H9 (cell line): ENCODE measurements around the gene UNC5A. TPM values are rescaled to one million over a fixed set of nuclear protein-coding genes. Genes with fewer than 3 reads are reported as not detected.

ENCODE experiments used
- DNase-seq: peaks from one replicate; pipeline ENCODE4 v3.0.0-alpha.2; 2017
- H2AFZ ChIP-seq: one replicate; pipeline ENCODE4 v1.6.1; 2013; ENCODE audit warnings: mild to moderate bottlenecking, low read length, control low read depth, moderate library complexity
- H2AK5ac ChIP-seq: 2 replicates; pipeline ENCODE4 v1.6.1; 2013; ENCODE audit warnings: low read length, control low read depth, mixed read lengths; ENCODE audit not compliant: insufficient read length
- H2BK120ac ChIP-seq: one replicate; pipeline ENCODE4 v1.6.1; 2013; ENCODE audit warnings: low read depth, mild to moderate bottlenecking, low read length, control low read depth, inconsistent platforms; ENCODE audit not compliant: poor library complexity, severe bottlenecking
- H2BK12ac ChIP-seq: 2 replicates; pipeline ENCODE4 v1.6.1; 2013; ENCODE audit warnings: low read length, control low read depth, mixed read lengths, low read depth; ENCODE audit not compliant: insufficient read length
- H2BK15ac ChIP-seq: 2 replicates; pipeline ENCODE4 v1.6.1; 2013; ENCODE audit warnings: low read depth, low read length, control low read depth
- H2BK20ac ChIP-seq: one replicate; pipeline ENCODE4 v1.6.1; 2013; ENCODE audit warnings: low read depth, mild to moderate bottlenecking, low read length, control low read depth, inconsistent platforms; ENCODE audit not compliant: poor library complexity, severe bottlenecking
- H2BK5ac ChIP-seq: 2 replicates; pipeline ENCODE4 v1.6.1; 2013; ENCODE audit warnings: low read length, control low read depth, mixed read lengths; ENCODE audit not compliant: insufficient read length
- H3K14ac ChIP-seq: 2 replicates; pipeline ENCODE4 v1.6.1; 2013; ENCODE audit warnings: low read length, control low read depth; ENCODE audit not compliant: insufficient read depth
- H3K18ac ChIP-seq: 2 replicates; pipeline ENCODE4 v1.6.1; 2013; ENCODE audit warnings: low read depth, mild to moderate bottlenecking, mixed read lengths, low read length, control low read depth; ENCODE audit not compliant: insufficient read length
- H3K23ac ChIP-seq: 2 replicates; pipeline ENCODE4 v1.6.1; 2013; ENCODE audit warnings: low read length, control low read depth, mixed read lengths, low read depth; ENCODE audit not compliant: insufficient read length
- H3K23me2 ChIP-seq: 2 replicates; pipeline ENCODE4 v1.6.1; 2013; ENCODE audit warnings: low read depth, mild to moderate bottlenecking, mixed read lengths, low read length, control low read depth; ENCODE audit not compliant: insufficient read length, poor library complexity, severe bottlenecking
- H3K27ac ChIP-seq: 2 replicates; pipeline ENCODE4 v1.5.1; 2013; ENCODE audit warnings: low read length, control low read depth, mixed read lengths, low read depth; ENCODE audit not compliant: insufficient read length
- H3K27me3 ChIP-seq: 2 replicates; pipeline ENCODE4 v1.6.1; 2013; ENCODE audit warnings: low read length, control low read depth, inconsistent platforms; ENCODE audit not compliant: insufficient read depth
- H3K4ac ChIP-seq: 2 replicates; pipeline ENCODE4 v1.6.1; 2013; ENCODE audit warnings: low read depth, mild to moderate bottlenecking, control low read depth, inconsistent platforms, low read length, moderate library complexity
- H3K4me1 ChIP-seq: 2 replicates; pipeline ENCODE4 v1.6.1; 2013; ENCODE audit warnings: low read length, control low read depth, inconsistent platforms; ENCODE audit not compliant: insufficient read depth
- H3K4me2 ChIP-seq: 2 replicates; pipeline ENCODE4 v1.6.1; 2013; ENCODE audit warnings: low read length, control low read depth, mixed read lengths; ENCODE audit not compliant: insufficient read length, insufficient read depth
- H3K56ac ChIP-seq: 2 replicates; pipeline ENCODE4 v1.6.1; 2013; ENCODE audit warnings: low read depth, mild to moderate bottlenecking, mixed read lengths, low read length, control low read depth; ENCODE audit not compliant: insufficient read length
- H3K79me1 ChIP-seq: 2 replicates; pipeline ENCODE4 v1.6.1; 2013; ENCODE audit warnings: low read depth, mild to moderate bottlenecking, moderate library complexity, low read length, control low read depth, inconsistent platforms; ENCODE audit not compliant: insufficient read depth, poor library complexity, severe bottlenecking
- H3K79me2 ChIP-seq: 2 replicates; pipeline ENCODE4 v1.6.1; 2013; ENCODE audit warnings: low read length, control low read depth, inconsistent platforms; ENCODE audit not compliant: insufficient read depth
- H3K9ac ChIP-seq: 2 replicates; pipeline ENCODE4 v1.6.1; 2013; ENCODE audit warnings: low read length, control low read depth, mixed read lengths; ENCODE audit not compliant: insufficient read length; ENCODE audit errors: extremely low read depth
- H3K9me3 ChIP-seq: one replicate; pipeline ENCODE4 v1.6.1; 2013; ENCODE audit warnings: low read depth, low read length, inconsistent platforms; ENCODE audit not compliant: control insufficient read depth
- H3T11ph ChIP-seq: one replicate; pipeline ENCODE4 v1.6.1; 2013; ENCODE audit warnings: mild to moderate bottlenecking, low read length, control low read depth, inconsistent platforms
- H4K20me1 ChIP-seq: one replicate; pipeline ENCODE4 v1.6.1; 2013; ENCODE audit not compliant: control insufficient read depth, insufficient read length, insufficient read depth
- H4K5ac ChIP-seq: 2 replicates; pipeline ENCODE4 v1.6.1; 2013; ENCODE audit warnings: low read depth, mild to moderate bottlenecking, mixed read lengths, low read length, control low read depth; ENCODE audit not compliant: insufficient read length
- H4K8ac ChIP-seq: replicated peaks from 2 replicates; pipeline ENCODE4 v1.6.1; 2013; ENCODE audit warnings: low read length, control low read depth, mixed read lengths, low read depth; ENCODE audit not compliant: insufficient read length
- H4K91ac ChIP-seq: 2 replicates; pipeline ENCODE4 v1.6.1; 2013; ENCODE audit warnings: low read depth, mild to moderate bottlenecking, moderate library complexity, mixed read lengths, low read length, control low read depth; ENCODE audit not compliant: insufficient read length
- H3K27ac Mint-ChIP-seq, 3 experiments: 2 replicates in 2 of 3; 3 replicates in 1 of 3; pipeline ENCODE4 v1.8.0; 2020 to 2021; ENCODE audit warnings: mixed read lengths in 3 of 3, mild to moderate bottlenecking in 1 of 3, moderate library complexity in 1 of 3
- H3K27me3 Mint-ChIP-seq: 2 replicates; pipeline ENCODE4 v1.8.0; 2021; ENCODE audit warnings: low read depth, mild to moderate bottlenecking, moderate library complexity, mixed read lengths
- H3K36me3 Mint-ChIP-seq, 3 experiments: 2 replicates in 2 of 3; 3 replicates in 1 of 3; pipeline ENCODE4 v1.8.0; 2020 to 2021; ENCODE audit warnings: low read depth in 3 of 3, mixed read lengths in 3 of 3; ENCODE audit not compliant: insufficient read depth in 1 of 3
- H3K4me1 Mint-ChIP-seq, 2 experiments: 2 replicates each; pipeline ENCODE4 v1.8.0; 2020; ENCODE audit warnings: mixed read lengths in 2 of 2
- H3K4me3 Mint-ChIP-seq, 2 experiments: 2 replicates in 1 of 2; 3 replicates in 1 of 2; pipeline ENCODE4 v1.8.0; 2020 to 2021; ENCODE audit warnings: mild to moderate bottlenecking in 2 of 2, mixed read lengths in 2 of 2, moderate library complexity in 1 of 2
- H3K9me3 Mint-ChIP-seq, 2 experiments: 2 replicates in 1 of 2; 3 replicates in 1 of 2; pipeline ENCODE4 v1.8.0; 2020; ENCODE audit warnings: mild to moderate bottlenecking in 2 of 2, mixed read lengths in 2 of 2, moderate library complexity in 1 of 2
- WGBS: extraction: QIAGEN DNeasy Blood & Tissue Kit; methylation state at CpG from one replicate; pipeline ENCODE4 v1.1.7; 2013; ENCODE audit warnings: missing lambda C conversion rate, low lambda C conversion rate, mixed read lengths; ENCODE audit not compliant: insufficient read length; ENCODE audit errors: extremely low coverage; 5-methylcytosine and 5-hydroxymethylcytosine counted together
- total RNA-seq: library from RNA; stranded (reverse); gene quantifications from 2 replicates; pipeline ENCODE4 v1.2.1, GENCODE V29; 2021
- TF ChIP-seq, protein P1 (sequence below): fragments of 200-600 bp; sonication (generic); conservative IDR thresholded peaks from 3 replicates; pipeline ENCODE4 v1.8.0; 2021; ENCODE audit warnings: antibody characterized with exemption, mild to moderate bottlenecking

The UNC5A gene
- total RNA-seq, 1 experiment from 2014 or later: 4.4 TPM

- Histone ChIP-seq H2BK20ac (no peak overlapping the region), H2BK120ac (no peak overlapping the region), H3K23me2 (no peaks in the 10 kb centered on the region), H4K91ac (no peak overlapping the region), H2AFZ (no peak overlapping the region), H3K9me3 (no peaks in the 10 kb centered on the region), H3K4ac (no peak overlapping the region), H2BK15ac (no peak overlapping the region), H3K79me2 (no peaks in the 10 kb centered on the region), H3T11ph (no peak overlapping the region), H3K4me1 (no peaks in the 10 kb centered on the region), H3K18ac (no peak overlapping the region), H3K14ac (no peak overlapping the region), H4K20me1 (no peaks in the 10 kb centered on the region), H4K5ac (no peak overlapping the region), H2AK5ac (no peak overlapping the region), H3K9ac (no peak overlapping the region), H2BK5ac (no peak overlapping the region), H2BK12ac (no peak overlapping the region), H4K8ac (no peak overlapping the region), H3K27me3 (no peaks in the 10 kb centered on the region), H3K4me2 (no peak overlapping the region), H3K23ac (no peak overlapping the region), H3K79me1 (no peaks in the 10 kb centered on the region), H3K56ac (no peak overlapping the region), H3K27ac (no peak overlapping the region)
- no peak overlapping the region for H3K4me3 Mint-ChIP-seq
- H3K27me3 Mint-ChIP-seq: peaks cover 8% of the 10 kb centered on the region
- DNase-seq: no peak
- TF ChIP-seq, protein P1, sequence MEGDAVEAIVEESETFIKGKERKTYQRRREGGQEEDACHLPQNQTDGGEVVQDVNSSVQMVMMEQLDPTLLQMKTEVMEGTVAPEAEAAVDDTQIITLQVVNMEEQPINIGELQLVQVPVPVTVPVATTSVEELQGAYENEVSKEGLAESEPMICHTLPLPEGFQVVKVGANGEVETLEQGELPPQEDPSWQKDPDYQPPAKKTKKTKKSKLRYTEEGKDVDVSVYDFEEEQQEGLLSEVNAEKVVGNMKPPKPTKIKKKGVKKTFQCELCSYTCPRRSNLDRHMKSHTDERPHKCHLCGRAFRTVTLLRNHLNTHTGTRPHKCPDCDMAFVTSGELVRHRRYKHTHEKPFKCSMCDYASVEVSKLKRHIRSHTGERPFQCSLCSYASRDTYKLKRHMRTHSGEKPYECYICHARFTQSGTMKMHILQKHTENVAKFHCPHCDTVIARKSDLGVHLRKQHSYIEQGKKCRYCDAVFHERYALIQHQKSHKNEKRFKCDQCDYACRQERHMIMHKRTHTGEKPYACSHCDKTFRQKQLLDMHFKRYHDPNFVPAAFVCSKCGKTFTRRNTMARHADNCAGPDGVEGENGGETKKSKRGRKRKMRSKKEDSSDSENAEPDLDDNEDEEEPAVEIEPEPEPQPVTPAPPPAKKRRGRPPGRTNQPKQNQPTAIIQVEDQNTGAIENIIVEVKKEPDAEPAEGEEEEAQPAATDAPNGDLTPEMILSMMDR: no peak
- no peaks in the 10 kb centered on the region for H3K9me3 Mint-ChIP-seq
- no peaks in the 10 kb centered on the region for H3K36me3 Mint-ChIP-seq
- WGBS: no CpG with 5 or more reads among the region's 6 CpGs
- peaks cover 2 to 29% of the 10 kb centered on the region in 2 experiments for H3K4me1 Mint-ChIP-seq
- no peak overlapping the region; a peak in 1 of 7 replicates for H3K27ac Mint-ChIP-seq
Measured at GRCh38 chr5:176845392-176845713, 35.0 kb downstream of the UNC5A start.
